GM23248 (cell line): Measurements from ENCODE around the gene RASA3.
"Not testable (repeated sequence)": the region's sequence is repeated elsewhere in the genome, so short reads cannot be mapped to it uniquely, and the experiment has no call there.

ENCODE experiments used
- EZH2 ChIP-seq: fragments of 200-600 bp; sonication (generic); IDR thresholded peaks from 2 replicates; pipeline ENCODE4 v1.6.1; 2018; ENCODE audit warnings: antibody characterized with exemption, mild to moderate bottlenecking; ENCODE audit not compliant: insufficient read depth, poor library complexity, severe bottlenecking
- EZH2phosphoT487 ChIP-seq: fragments of 200-600 bp; sonication (generic); IDR thresholded peaks from 2 replicates; pipeline ENCODE4 v1.6.1; 2018; ENCODE audit warnings: antibody characterized with exemption, moderate library complexity, mild to moderate bottlenecking, low read depth; ENCODE audit not compliant: insufficient read depth

DNA sequence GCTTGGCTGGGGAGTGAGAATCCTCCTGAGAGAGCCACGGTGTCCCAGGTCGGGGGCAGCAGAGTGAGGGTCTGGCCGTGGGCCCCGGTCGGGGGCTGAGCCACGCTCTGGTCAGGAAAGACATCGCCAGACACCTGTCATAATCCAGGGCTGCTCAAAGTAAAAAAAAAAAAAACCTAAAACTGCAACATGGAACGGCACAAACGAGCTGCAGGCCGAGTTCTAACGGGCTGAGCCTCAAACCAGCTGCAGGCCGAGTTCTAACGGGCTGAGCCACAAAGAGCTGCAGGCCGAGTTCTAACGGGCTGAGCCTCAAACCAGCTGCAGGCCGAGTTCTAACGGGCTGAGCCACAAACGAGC is 21.6 kb downstream of the RASA3 start:
- not testable (repeated sequence) for TF ChIP-seq EZH2phosphoT487, EZH2
